Ishikawa (cell line): ENCODE measurements around the gene GRIN1.

Source experiments
- CEBPB ChIP-seq: IDR thresholded peaks from 2 replicates; pipeline ENCODE4 v1.6.1; 2012
- CREB1 ChIP-seq: IDR thresholded peaks from 2 replicates; pipeline ENCODE4 v1.6.1; 2012; ENCODE audit warnings: low read depth
- EGR1 ChIP-seq: IDR thresholded peaks from 2 replicates; pipeline ENCODE4 v1.6.1; 2012
- EP300 ChIP-seq: IDR thresholded peaks from 2 replicates; pipeline ENCODE4 v1.6.1; 2012; ENCODE audit warnings: borderline replicate concordance
- FOXM1 ChIP-seq: IDR thresholded peaks from 2 replicates; pipeline ENCODE4 v1.6.1; 2012; ENCODE audit warnings: low read depth, borderline replicate concordance
- NFIC ChIP-seq: IDR thresholded peaks from 2 replicates; pipeline ENCODE4 v1.6.1; 2012
- RAD21 ChIP-seq: IDR thresholded peaks from 2 replicates; pipeline ENCODE4 v1.6.1; 2012; ENCODE audit warnings: low read depth
- TAF1 ChIP-seq: IDR thresholded peaks from 2 replicates; pipeline ENCODE4 v1.6.1; 2012; ENCODE audit warnings: low read depth, mild to moderate bottlenecking
- TCF12 ChIP-seq: IDR thresholded peaks from 2 replicates; pipeline ENCODE4 v1.6.1; 2012; ENCODE audit warnings: low read depth
- TEAD4 ChIP-seq: IDR thresholded peaks from 2 replicates; pipeline ENCODE4 v1.6.1; 2012
- USF1 ChIP-seq: IDR thresholded peaks from 2 replicates; pipeline ENCODE4 v1.6.1; 2012
- YY1 ChIP-seq: IDR thresholded peaks from 2 replicates; pipeline ENCODE4 v1.6.1; 2012; ENCODE audit warnings: low read depth
- ZBTB7A ChIP-seq: IDR thresholded peaks from 2 replicates; pipeline ENCODE4 v1.6.1; 2012; ENCODE audit warnings: low read depth
- TF ChIP-seq, protein P1 (sequence below): IDR thresholded peaks from 2 replicates; pipeline ENCODE4 v1.6.1; 2012; ENCODE audit warnings: low read depth, mild to moderate bottlenecking
- TF ChIP-seq, protein P2 (sequence below): IDR thresholded peaks from 2 replicates; pipeline ENCODE4 v1.6.1; 2012

The GRIN1 gene

DNA sequence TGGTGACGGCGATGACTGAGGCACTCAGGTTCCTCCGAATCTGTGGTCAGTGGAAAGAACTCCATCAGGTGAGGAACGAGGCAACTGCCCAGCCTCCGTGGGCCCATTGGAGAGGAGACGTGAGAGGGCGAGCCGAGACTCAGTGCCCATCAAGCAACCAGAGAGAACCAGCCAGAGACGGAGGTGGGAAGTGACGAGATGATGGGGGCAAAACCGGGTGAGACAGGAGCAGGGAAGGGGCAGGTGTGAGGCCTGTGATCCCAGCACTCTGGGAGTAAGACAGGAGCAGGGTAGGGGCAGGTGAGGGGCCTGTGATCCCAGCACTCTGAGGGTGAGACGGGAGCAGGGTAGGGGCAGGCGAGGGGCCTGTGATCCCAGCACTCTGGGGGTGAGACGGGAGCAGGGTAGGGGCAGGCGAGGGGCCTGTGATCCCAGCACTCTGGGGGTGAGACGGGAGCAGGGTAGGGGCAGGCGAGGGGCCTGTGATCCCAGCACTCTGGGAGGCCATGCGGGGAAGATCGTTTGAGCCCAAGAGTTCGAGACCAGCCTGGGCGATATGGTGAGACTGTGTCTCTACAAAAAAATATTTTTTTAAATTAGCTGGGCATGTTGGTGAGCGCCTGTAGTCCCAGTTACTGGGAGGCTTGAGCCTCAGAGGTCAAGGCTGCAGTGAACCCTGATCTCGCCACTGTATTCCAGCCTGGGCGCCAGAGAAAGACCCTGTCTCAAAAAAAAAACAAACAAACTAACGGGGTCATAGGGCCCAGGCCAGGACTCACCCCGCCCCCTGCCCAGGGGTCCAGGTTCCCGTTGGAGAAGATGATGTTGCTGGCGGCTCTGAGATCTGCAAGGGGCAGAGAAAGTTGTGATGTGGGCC, 27.8 kb upstream of the GRIN1 start:
- TF ChIP-seq YY1 (no peak), USF1 (no peak), ZBTB7A (no peak), EP300 (no peak), TAF1 (no peak), NFIC (no peak), FOXM1 (no peak), TEAD4 (no peak), CREB1 (no peak), TCF12 (no peak), CEBPB (no peak), EGR1 (no peak), RAD21 (no peak)
- TF ChIP-seq, protein P1, sequence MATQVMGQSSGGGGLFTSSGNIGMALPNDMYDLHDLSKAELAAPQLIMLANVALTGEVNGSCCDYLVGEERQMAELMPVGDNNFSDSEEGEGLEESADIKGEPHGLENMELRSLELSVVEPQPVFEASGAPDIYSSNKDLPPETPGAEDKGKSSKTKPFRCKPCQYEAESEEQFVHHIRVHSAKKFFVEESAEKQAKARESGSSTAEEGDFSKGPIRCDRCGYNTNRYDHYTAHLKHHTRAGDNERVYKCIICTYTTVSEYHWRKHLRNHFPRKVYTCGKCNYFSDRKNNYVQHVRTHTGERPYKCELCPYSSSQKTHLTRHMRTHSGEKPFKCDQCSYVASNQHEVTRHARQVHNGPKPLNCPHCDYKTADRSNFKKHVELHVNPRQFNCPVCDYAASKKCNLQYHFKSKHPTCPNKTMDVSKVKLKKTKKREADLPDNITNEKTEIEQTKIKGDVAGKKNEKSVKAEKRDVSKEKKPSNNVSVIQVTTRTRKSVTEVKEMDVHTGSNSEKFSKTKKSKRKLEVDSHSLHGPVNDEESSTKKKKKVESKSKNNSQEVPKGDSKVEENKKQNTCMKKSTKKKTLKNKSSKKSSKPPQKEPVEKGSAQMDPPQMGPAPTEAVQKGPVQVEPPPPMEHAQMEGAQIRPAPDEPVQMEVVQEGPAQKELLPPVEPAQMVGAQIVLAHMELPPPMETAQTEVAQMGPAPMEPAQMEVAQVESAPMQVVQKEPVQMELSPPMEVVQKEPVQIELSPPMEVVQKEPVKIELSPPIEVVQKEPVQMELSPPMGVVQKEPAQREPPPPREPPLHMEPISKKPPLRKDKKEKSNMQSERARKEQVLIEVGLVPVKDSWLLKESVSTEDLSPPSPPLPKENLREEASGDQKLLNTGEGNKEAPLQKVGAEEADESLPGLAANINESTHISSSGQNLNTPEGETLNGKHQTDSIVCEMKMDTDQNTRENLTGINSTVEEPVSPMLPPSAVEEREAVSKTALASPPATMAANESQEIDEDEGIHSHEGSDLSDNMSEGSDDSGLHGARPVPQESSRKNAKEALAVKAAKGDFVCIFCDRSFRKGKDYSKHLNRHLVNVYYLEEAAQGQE = no peak
- TF ChIP-seq, protein P2, sequence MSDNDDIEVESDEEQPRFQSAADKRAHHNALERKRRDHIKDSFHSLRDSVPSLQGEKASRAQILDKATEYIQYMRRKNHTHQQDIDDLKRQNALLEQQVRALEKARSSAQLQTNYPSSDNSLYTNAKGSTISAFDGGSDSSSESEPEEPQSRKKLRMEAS = no peak

- TF ChIP-seq, protein P1 = no peak
- TF ChIP-seq RAD21 = no peak
- no peak for TF ChIP-seq USF1
- no peak for TF ChIP-seq FOXM1
- no peak for TF ChIP-seq TAF1
- TF ChIP-seq YY1 = no peak
- no peak for TF ChIP-seq EGR1
- TF ChIP-seq CEBPB = no peak
- no peak for TF ChIP-seq TEAD4
Measured at GRCh38 chr9:137111788-137112563, 27.0 kb upstream of the GRIN1 start.

GRCh38 chr9:137112564-137113384, 26.2 kb upstream of the GRIN1 start:
- no peak for TF ChIP-seq NFIC
- TF ChIP-seq YY1 = no peak

DNA sequence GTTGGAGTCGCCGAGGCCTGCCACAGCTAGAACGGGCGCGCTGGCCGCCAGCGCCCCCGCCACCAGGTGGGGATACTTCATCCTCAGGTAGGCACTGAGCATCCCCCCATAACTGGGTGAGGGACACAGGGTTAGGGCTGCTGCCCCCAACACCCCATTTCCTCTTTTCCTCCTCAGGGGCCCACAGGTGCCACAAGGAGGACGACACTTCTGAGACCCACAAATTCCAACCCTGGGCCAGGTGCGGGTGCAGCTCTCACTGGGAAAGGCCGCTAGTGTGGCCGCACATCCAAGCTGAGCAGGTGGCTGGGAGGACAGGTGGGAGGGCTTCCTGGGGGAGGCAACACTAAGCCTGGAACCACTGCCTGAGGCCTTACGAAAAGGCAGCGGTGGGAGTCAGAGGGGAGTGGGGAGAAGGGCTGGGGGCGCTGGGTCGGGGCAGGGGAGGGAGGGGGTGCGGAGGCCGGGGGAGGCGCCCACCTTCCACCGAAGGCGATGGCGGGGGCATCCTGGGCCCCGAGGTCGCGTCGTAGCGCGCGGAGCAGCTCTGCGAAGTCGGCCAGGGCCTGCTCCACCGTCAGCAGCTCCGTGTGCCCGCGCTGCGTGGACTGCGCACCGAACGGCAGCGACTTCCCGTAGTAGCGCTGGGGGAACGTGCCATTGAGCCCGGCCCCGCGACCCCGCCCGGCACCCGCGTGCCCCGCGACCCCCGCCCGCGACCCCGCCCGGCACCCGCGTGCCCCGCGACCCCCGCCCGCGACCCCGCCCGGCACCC, 25.4 kb upstream of the GRIN1 start:
- TF ChIP-seq TCF12 (no peak), RAD21 (no peak), EGR1 (no peak), CEBPB (no peak)
- TF ChIP-seq, protein P1 = no peak
